Measurements from ENCODE around the gene DOCK1.

Gene DOCK1

DNA sequence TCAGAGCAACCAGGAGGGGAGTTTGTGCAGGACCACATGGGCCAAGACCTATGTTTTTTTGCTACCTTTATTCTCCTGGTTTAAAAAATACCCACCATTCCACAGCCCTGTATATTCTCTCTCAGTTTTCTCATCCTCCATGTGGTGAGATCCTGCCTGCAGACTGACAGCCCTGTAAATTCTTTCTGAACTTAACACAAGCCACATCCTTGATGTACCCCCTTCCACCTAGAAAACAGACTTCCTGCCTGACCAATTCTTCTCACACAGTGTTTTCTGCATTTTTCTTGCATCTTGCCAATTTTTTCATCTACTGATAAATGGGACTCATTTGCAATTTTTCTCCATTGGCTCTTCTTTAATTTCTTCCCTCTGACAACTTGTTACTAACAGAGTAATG lies 212.8 kb downstream of the DOCK1 start:
- TF ChIP-seq, protein P1, sequence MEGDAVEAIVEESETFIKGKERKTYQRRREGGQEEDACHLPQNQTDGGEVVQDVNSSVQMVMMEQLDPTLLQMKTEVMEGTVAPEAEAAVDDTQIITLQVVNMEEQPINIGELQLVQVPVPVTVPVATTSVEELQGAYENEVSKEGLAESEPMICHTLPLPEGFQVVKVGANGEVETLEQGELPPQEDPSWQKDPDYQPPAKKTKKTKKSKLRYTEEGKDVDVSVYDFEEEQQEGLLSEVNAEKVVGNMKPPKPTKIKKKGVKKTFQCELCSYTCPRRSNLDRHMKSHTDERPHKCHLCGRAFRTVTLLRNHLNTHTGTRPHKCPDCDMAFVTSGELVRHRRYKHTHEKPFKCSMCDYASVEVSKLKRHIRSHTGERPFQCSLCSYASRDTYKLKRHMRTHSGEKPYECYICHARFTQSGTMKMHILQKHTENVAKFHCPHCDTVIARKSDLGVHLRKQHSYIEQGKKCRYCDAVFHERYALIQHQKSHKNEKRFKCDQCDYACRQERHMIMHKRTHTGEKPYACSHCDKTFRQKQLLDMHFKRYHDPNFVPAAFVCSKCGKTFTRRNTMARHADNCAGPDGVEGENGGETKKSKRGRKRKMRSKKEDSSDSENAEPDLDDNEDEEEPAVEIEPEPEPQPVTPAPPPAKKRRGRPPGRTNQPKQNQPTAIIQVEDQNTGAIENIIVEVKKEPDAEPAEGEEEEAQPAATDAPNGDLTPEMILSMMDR (IDR thresholded peaks at IDR 0.05; ENCODE audit: control insufficient read depth, extremely low read depth, insufficient read depth): no peak
- no peak for DNase-seq (ENCODE audit: low read depth)
- H3K4me3 ChIP-seq (ENCODE audit: low read depth, low read length): no peak overlapping the region

- H3K4me3 ChIP-seq (ENCODE audit: low read depth, low read length): no peak overlapping the region
- DNase-seq (ENCODE audit: low read depth): no peak
- TF ChIP-seq, protein P1 (IDR thresholded peaks at IDR 0.05; ENCODE audit: control insufficient read depth, extremely low read depth, insufficient read depth): no peak
These were observed 214.7 kb downstream of the DOCK1 start for GRCh38 chr10:127119936-127120335.

GRCh38 chr10:127122831-127123230 lies 217.6 kb downstream of the DOCK1 start:
- TF ChIP-seq, protein P1 (IDR thresholded peaks at IDR 0.05; ENCODE audit: control insufficient read depth, extremely low read depth, insufficient read depth): no peak
- no peak for DNase-seq (ENCODE audit: low read depth)
- H3K4me3 ChIP-seq (ENCODE audit: low read depth, low read length): no peak overlapping the region

DNA sequence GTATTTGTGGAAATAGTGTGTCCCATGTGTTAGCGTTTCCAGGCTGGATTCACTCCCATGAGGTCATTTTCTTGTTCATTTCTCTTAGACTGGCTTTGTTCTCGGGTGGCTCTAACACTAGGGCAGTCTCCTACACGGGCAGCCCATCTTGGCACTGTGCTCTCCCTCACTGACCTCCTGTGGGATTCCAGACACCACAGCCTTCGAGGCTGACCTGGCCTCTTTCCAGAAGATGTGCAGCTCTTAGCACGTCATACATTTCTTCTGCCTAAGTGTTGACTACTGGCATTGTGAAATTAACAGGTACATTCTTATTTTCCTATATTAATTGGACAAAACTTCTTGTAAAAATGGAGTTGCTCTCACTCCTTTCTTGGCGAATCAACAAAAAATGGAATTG lies 218.4 kb downstream of the DOCK1 start:
- H3K4me3 ChIP-seq (ENCODE audit: low read depth, low read length): no peak overlapping the region
- TF ChIP-seq, protein P1 (IDR thresholded peaks at IDR 0.05; ENCODE audit: control insufficient read depth, extremely low read depth, insufficient read depth): no peak
- DNase-seq (ENCODE audit: low read depth): no peak

GRCh38 chr10:127125331-127125730 lies 220.1 kb downstream of the DOCK1 start:
- DNase-seq (ENCODE audit: low read depth): no peak
- TF ChIP-seq, protein P1 (IDR thresholded peaks at IDR 0.05; ENCODE audit: control insufficient read depth, extremely low read depth, insufficient read depth): no peak
- H3K4me3 ChIP-seq (ENCODE audit: low read depth, low read length): no peak overlapping the region

DNA sequence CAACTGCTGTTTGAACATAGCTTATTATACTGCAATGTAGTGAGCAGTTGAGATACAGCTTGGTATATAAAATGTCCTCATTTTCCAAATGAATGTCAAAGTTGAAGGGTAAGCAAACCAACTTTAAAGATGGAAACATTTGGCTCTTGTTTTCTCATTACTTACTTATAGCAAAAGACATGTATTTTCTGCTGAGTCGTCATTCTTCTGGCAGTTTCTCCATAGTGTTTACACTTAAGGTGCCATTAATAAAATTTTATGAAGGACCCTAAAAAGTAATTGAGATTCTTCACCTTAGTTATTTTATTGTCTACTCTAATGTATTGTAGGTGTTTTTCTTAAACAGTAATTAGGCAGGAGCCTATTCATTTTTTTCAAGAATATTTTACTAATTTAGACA lies 222.6 kb downstream of the DOCK1 start:
- TF ChIP-seq, protein P1 (IDR thresholded peaks at IDR 0.05; ENCODE audit: control insufficient read depth, extremely low read depth, insufficient read depth): no peak
- no peak overlapping the region for H3K4me3 ChIP-seq (ENCODE audit: low read depth, low read length)
- no peak for DNase-seq (ENCODE audit: low read depth)

DNA sequence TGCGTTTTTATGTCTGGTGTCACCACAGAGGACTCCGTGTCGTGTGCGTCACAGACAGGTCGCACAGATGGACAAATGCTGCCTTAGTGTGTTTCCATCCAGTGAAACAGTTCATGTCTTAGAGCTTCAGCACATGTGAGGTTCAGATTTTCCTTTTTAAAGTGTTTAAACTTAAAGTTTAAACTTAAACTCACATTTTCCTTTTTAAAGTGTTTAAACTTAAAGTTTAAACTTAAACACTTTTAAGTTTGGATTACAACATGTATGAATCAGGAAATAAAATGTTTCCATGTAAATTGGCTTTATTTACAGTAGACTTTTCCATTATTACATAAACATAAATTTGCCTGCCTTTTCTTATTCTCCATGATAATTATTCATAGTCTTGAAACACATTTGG lies 223.9 kb downstream of the DOCK1 start:
- no peak overlapping the region for H3K4me3 ChIP-seq (ENCODE audit: low read depth, low read length)
- TF ChIP-seq, protein P1 (IDR thresholded peaks at IDR 0.05; ENCODE audit: control insufficient read depth, extremely low read depth, insufficient read depth): no peak
- no peak for DNase-seq (ENCODE audit: low read depth)

Data from LNCaP clone FGC (cell line).